ENCODE measurements around the gene KRTAP3-1.

DNA sequence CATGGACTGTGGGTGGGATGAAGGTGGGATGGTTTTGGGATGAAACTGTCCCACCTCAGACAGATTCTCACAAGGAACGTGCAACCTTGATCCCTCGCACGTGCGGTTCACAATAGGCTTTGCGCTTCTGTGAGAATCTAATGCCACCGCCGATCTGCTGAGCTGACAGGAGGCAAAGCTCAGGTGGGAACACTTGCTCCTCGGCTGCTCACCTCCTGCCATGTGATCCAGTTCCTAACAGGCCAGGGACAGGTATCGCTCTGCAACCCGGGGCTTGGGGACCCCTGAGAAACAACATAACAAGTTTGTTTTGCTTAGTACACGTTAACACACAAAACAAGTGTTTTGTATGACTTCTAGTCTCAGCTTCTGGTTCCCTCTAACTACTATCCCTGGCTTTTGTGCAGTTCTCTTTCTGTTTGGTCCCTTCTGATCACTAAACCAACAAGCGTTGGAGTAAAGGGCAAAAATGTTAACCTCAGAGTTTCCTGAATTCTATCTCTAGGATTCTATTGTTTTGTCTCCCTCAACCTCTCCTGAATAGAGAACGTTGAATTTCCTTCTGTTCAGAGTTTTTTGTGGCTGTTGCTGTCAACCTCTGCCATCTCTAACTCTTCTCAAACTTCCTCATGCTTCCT is 7.8 kb upstream of the KRTAP3-1 start:
- TF ChIP-seq, protein P1, sequence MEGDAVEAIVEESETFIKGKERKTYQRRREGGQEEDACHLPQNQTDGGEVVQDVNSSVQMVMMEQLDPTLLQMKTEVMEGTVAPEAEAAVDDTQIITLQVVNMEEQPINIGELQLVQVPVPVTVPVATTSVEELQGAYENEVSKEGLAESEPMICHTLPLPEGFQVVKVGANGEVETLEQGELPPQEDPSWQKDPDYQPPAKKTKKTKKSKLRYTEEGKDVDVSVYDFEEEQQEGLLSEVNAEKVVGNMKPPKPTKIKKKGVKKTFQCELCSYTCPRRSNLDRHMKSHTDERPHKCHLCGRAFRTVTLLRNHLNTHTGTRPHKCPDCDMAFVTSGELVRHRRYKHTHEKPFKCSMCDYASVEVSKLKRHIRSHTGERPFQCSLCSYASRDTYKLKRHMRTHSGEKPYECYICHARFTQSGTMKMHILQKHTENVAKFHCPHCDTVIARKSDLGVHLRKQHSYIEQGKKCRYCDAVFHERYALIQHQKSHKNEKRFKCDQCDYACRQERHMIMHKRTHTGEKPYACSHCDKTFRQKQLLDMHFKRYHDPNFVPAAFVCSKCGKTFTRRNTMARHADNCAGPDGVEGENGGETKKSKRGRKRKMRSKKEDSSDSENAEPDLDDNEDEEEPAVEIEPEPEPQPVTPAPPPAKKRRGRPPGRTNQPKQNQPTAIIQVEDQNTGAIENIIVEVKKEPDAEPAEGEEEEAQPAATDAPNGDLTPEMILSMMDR (IDR thresholded peaks at IDR 0.05) = no peak
- TF ChIP-seq POLR2AphosphoS5 (IDR thresholded peaks at IDR 0.05) (no peak), POLR2A (IDR thresholded peaks at IDR 0.05) (no peak)

Data from suprapubic skin (tissue), 4 donors.